T follicular helper cell (primary cell): Measurements from ENCODE around the gene TUT4.

Experiments
- DNase-seq: peaks from one replicate; pipeline ENCODE4 v3.0.0-alpha.2; 2020; ENCODE audit warnings: low read depth

The TUT4 gene

DNA sequence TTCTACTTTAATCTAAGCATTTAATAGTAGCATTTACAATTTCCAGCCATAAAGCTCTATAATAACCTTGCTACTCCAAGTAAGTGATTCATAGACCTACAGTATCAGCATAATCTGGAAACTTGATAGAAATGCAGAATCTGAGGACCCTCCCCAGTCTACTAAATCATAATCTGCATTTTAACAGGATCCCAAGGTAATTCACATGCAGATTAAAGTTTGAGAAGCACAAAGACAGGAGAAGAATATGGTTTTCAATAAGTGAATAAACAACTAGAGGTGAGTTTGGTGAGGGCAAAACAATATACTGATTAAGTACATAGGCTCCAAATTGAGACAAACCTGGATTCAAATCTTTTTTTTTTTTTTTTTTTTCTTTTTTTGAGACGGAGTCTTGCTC is 91.1 kb downstream of the TUT4 start:
- DNase-seq = no peak

DNA sequence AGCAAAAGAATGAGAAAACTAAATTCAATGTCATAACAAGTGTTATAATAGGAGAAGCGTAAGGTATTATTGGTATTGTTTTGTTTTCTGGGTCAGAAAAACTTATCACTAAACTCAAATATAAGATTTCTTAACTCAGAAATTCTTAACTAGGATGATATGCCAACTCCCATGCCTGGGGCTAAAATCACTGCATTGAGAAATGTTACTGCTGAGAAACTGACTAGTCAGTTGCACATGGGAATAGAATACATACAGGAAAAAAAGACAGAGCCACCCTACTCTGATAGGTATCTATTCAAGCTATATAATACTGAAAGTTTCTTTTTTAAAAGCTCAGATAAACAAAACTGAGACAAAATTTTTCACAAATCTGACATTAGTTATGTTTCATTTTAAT is 92.2 kb downstream of the TUT4 start:
- no peak for DNase-seq

DNA sequence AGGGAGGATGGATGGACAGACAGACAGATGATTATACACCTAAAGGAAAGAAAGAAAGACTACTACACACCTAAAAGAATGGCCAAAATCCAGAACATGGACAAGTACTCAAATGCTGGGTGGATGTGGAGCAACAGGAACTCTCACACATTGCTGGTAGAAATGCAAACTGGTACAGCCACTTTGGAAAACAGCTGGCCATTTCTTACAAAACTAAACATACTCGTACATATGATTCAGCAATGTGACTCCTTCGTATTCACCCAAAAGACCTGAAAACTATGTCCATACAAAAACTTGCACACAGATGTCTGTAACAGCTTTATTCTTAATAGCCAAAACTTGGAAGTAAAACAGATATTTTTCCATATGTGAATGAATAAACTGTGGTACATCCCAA is 97.2 kb downstream of the TUT4 start:
- DNase-seq = no peak

DNA sequence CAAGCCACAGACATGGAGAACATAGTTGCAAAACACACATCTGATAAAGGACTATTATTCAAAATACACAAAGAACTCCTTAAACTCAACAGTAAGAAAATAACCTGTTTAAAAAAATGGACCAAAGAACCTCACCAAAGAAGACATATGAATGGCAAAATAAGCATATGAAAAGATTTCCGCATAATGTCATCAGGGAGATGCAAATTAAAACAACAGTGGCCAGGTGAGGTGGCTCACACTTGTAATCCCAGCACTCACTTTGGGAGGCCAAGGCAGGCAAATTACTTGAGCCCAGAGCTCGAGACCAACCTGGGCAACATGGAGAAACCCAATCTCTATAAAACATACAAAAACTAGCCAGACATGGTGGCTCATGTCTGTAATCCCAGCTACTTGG is 98.1 kb downstream of the TUT4 start:
- no peak for DNase-seq

DNA sequence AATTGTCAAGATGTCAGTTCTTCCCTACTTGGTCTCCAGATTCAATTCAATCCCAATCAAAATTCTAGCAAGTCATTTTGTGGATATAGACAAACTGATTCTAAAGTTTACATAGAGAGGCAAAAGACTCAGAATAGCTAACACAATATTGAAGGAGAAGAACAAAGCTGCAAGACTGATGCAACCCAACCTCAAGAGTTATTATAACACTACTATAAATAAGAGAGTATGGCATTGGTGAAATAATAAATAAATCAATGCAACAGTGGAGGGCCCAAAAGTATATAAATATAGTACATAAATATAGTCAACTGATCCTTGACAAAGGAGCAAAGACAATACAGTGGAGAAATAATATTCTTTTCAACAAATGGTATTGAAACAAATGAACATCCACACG is 98.8 kb downstream of the TUT4 start:
- DNase-seq = no peak

DNA sequence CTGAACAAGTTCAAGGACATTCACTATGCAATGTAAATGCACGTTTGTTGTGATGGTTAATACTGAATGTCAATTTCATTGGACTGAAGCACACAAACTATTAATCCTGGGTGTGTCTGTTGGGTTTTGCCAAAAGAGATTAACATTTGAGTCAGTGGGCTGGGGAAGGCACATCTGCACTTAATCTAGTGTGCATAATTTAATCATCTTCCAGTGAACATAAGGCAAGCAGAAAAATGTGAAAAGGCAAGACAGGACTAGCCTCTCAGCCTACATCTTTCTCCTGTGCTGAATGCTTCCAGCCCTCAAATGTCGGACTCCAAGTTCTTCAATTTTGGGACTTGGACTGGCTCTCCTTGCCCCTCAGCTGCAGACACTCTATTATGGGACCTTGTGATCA is 108.4 kb downstream of the TUT4 start:
- no peak for DNase-seq

DNA sequence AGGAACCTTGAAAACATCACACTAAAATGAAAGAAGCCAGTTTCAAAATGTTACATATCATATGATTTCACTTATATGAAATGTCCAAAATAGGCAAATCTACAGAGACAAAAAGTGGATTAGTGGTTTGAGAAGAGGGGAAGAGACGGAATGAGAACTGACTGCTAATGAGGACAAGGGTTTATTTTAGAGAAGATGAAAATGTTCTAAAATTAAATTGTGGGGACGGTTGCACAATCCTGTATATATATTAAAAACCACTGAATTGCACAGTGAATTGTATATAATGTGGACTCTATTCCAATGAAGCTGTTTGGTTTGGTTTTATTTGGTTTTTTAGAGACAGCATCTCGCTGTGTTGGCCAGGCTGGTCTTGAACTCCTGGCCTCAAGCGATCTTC is 112.9 kb downstream of the TUT4 start:
- no peak for DNase-seq

DNA sequence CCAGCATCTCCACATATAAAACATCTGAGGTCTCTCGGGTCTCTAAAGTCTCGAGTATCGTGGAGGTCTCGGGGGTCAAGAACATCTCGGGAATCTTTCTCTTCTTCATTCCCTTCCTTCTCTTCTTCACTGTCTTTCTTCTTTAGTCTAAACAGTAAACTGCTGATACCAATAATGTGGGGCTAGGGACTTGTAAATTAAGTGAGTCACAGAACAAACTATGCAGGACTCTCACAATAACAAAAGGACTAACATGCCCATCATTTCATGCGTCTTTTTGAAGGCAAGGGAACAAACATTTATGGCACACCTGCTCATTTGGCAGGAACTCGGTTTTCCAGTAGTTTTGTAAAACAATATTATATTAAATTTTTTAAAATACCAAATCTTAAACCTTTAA is 116.1 kb downstream of the TUT4 start:
- DNase-seq = no peak

DNA sequence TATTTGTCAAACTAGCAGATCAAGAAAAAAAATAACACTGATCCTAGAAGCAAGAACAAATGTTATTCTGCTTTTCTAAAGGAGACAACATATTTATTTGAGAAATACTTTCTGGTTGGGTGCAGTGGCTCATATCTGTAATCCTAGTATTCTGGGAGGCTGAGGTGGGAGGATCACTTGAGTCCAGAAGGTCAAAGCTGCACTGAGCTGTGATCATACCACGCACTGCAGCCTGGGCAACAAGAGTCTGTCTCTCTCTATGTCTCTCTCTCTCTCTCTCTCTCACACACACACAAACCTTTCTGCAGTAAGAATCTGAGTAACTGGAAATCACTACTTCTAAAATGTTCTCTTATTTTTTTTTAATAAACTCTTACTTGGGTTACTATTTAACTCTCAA is 117.2 kb downstream of the TUT4 start:
- DNase-seq = no peak

DNA sequence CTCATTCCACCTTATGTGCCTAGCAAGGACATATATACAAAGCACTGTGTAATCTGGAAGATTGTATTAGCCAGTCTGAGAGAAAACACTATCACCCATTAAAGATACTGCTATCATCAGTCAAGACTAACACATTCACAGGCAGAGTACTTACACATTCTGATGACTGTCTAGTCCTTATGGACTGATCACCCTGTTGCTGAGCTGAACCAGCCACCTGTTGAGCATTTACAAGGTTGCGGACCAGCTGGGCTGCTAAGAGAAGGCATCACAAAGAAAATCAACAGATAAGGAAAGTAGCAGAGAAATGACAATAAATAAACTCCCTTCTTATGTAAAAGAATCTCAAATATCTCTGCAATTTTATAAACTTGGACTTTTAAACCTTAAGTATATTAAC is 117.7 kb downstream of the TUT4 start:
- DNase-seq = no peak

DNA sequence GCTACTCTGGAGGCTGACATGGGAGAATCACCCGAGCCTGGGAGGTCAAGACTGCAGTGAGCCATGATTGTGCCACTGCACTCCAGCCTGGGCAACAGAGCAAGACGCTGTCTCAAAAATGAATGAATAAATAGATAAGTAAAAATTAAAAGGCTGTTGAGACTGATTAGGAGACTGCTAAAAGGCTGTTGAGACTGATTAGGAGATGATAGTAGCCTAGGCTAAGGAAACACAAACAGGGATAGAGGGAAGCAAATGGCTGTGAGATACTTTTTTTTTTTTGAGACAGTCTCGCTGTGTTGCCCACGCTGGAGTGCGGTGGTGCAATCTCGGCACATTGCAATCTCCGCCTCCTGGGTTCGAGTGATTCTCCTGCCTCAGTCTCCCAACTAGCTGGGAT is 120.1 kb downstream of the TUT4 start:
- DNase-seq = no peak

DNA sequence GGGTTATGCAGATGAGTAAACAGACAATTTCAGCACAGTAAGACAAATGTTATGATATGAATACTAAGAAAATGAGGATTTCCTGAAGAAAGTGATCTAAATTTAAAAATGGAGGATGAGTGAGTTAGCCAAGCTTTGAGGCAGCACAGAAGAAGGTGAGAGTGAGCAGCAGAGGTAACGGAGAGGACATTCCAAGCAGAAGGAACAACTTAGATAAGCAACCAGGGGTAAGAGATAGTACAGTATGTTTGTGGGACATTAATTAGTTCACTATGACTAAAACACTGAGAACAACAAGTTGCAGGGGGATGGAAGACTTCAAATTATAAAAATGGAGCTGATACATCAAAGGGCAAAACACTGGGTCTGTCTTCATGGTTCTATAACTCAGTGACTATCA is 125.7 kb downstream of the TUT4 start:
- no peak for DNase-seq

DNA sequence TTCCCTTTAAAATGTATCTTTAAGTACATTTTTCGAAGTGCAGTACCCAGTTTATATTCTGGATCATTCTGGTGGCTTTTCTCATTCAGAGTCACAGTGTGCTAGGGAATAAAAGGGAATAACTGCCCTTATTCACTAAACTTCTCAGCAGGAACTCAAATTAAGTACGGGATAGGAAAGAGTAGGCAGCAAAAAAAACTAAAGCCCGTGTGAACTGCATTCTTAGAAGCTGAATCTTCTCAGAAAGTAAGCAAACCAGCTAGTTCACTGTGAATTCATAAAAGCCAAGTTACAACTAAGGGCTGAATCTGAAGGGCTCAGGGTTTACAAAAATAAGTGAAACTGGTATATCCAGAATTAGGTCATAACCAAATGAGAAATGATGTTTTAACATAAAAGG is 126.5 kb downstream of the TUT4 start:
- no peak for DNase-seq

DNA sequence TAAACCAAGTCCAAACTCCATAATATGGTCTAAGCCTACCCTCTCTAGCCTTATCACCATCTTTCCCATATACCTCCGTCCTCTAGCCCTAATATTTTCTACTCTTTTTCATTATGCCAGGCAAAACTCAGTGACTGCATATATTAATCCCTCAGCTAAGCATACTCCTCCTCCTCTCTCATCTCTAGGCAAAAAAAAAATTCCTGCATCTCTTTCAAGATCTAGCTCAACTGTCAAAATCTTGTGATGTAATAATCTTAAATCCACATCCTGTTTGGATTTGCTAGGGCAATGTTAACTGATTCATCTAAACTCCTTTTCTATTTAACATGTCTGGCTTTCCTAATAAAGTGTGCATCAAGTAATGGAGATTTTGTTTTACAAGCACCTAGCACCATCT is 128.1 kb downstream of the TUT4 start:
- no peak for DNase-seq

DNA sequence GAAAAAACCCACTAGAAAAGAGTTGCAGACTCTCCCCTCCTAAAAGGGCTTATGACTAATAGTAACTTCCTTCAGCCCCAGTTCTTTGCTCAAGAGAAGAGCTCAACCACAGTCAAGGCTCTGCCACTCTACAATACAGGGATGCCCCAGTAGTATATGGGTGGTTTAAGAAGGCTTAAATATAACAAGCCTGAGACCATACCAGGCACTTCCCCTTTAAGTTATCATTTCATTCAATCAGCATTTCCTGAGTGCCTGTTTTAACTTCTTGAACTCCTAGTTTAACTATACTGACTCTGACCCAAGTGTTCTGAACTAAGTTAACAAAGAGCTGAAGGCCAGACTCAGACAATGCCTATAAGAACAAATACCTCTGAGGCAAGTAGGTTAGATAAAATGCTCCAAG is 128.7 kb downstream of the TUT4 start:
- peak; percentile 34 for DNase-seq

DNA sequence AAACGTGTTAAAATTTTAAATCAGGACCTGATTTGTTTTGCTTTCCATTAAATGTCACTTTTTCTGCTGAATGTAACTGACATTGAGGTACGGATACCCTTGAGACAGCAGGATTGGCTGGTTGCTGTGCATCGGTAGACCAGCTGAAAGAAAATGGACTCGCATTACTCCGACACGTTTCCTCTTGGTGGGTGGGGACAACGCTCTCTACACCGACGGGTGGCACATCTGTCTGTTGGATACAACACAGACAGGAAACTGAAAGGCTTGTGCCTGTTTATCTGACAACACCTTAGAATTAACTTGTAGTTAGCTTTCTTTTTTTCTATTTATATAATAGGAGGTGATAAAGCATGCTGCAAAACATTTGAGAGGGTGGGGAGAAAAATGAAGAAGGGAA is 129.1 kb downstream of the TUT4 start:
- peak; percentile 68 for DNase-seq

DNA sequence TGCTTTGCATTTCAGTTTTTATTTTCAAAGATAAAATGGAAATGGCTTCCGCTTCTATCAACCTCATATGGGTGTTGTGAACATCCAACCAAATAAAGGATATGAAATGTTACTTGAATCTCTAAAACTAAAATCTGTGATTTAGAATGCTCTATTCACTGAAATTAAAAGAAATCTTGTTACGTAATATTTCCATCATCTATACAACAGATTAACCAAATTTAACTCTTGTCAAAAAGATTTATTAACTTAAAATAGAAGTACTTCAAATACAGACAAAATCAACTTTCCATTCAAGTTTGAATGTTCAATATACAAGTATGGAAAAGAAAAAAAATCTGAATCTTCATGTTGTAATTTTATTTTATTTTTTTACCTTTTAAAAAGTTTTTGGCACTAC is 129.8 kb downstream of the TUT4 start:
- DNase-seq = no peak

DNA sequence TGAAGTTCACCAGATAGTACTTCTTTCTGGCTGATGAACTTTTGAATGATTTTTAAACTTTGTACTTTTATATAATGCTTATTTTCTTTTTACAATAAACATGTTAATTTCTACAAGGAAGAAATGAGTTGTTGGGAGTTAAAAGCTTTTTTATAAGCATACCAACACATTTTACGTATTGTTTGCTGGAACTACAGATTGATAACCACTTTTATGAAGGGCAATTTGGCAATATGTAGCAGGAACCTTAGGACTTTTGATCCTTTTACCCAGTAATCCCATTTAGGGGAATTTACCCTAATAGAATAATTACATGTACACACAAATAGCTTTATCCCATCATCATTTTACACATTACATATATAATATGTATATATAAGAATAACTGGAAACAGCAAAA is 132.2 kb downstream of the TUT4 start:
- DNase-seq = no peak

DNA sequence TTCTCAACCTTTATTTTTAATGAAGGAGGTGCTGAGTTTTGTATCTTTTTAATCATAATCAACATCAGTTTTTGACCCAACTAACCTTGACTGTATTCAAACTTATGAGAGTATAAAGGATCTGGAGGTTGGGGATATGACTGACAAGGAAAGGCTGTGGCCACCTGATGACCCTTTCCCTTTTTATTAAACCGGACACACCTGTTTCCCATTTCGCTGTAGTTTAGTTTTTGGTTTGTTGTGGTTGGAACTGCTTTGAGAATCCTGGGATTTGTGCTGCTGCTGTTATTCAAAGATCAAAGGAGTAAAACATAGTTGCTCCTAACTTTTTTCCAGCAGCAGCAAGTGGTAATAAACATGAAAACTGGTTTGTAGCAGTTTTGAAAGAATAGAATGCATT is 136.1 kb downstream of the TUT4 start:
- no peak for DNase-seq

DNA sequence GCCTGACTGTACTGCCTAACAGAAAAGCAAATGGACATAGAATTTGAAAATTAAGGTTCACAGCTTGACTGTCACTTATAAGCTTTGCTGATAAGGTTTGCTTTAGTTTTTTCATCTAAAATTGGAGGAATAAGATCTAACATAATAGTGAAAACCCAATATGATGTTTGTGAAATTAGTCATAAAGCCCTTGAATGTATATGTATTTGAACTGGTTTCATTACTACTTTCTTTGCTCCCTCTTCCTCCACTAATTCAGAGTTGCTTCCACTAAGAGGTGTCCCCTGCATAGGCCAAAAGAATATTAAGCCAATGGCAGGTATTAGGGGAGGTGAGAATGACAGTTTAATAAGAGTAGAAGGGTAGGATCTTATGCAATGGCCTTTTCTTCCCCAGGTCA is 137.9 kb downstream of the TUT4 start:
- DNase-seq = no peak

DNA sequence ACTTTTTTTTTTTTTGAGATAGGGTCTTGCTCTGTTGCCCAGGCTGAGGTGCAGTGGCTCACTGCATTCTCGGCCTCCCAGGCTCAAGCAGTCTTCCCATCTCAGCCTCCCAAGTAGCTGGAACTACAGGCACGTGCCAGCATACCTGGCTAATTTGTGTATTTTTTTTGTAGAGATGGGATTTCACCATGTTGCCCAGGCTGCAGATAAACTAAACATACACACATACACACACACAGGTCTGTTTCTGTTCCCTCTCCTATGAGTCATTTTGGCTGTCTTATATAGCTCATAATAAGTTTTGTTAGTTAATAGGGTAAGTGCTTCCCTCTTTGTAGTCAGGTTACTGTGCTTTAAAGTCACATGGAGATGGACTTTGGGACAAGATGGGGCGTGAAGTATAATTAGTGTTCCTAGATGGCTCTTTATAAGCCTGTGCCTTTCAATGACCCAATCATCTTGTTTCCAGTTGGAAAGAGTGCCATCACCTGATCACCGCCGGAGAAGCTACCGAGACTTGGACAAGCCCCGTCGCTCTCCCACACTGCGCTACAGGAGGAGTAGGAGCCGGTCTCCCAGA is 139.4 kb downstream of the TUT4 start:
- no peak for DNase-seq

DNA sequence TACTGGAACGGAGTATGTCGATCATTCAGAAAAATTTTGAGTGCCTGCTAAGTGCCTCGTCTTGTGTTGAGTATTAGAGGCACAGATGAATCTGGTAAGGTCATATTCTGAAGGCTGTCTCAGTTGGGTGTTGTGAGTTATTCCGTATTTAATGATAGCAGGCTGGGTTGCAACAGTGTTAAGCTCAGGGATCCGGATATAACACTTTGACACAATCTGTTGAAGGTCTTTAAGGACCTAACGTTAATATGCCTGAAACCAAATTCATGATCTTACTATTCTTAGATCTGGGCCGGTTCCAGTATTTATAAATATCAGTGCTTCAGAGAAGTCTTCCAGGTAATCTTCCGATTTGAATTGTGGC is 147.9 kb downstream of the TUT4 start:
- DNase-seq = no peak

DNA sequence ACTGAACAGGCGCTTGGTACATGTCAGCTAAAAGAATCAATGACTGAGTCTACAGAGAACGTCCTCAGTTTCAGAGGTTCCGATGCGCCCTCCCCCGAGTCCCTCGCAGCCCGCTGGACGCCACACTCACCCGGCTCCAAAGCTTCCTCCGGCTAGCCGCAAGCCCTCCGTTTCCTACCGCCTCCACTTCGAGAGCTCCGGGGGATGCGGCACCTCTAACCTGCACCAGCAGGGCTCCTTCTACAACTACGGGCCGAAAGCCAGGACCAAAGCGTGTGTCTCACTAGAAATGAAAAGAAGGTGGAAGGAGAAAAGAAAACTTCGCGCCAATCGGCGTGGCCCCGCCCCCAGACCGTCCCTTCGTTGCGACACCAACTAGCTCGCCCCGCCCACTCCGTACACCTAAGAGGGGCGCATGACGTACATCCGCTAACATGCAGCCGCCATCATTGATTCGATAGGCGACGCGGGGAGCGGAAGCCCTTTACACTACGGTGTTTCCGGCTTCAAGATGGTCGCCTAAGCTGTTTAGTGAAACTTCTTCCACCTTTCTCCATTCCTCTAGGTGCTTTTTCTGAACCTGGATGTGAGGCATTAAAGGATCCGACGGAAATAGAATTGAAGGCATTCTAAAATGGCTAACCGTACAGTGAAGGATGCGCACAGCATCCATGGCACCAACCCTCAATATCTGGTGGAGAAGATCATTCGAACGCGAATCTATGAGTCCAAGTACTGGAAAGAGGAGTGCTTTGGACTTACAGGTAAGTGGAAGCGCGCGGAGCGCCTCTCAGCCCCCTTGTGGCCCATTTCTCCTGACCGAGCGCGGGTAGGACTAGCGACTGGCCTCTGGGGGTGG is 148.5 kb downstream of the TUT4 start, which contains the start of the genes ORC1 and PRPF38A:
Gene ORC1 (minus strand): TSS at position 308 of the 859 bp plus-strand sequence. CDS start 2,200 bp downstream, outside the sequence.
Gene PRPF38A (plus strand): TSS at position 487 of the 859 bp plus-strand sequence. CDS start 148 bp downstream, at position 635.
- peak; percentile 97 for DNase-seq
